Neural cell (in vitro differentiated cells): ENCODE results near the gene LDAH. TPM values are rescaled to one million over a fixed set of nuclear protein-coding genes. Genes with fewer than 3 reads are reported as not detected.

Experiments used
- H2AFZ ChIP-seq: fragments of 200-600, 300-800 bp; sonication (generic), shearing (Covaris generic); 2 replicates; pipeline ENCODE4 v1.6.0; 2014; ENCODE audit warnings: low read depth, mild to moderate bottlenecking, antibody characterized with exemption, low read length, moderate library complexity
- H3F3A ChIP-seq: fragments of 200-600 bp; shearing (Covaris generic); 2 replicates; pipeline ENCODE4 v1.6.1; 2016; ENCODE audit warnings: mild to moderate bottlenecking, moderate library complexity, mixed read lengths, antibody characterized with exemption, low read length; ENCODE audit not compliant: insufficient read depth, poor library complexity, severe bottlenecking
- H3K27ac ChIP-seq: fragments of 200-600, 300-800 bp; sonication (generic), shearing (Covaris generic); 2 replicates; pipeline ENCODE4 v1.5.1; 2014; ENCODE audit warnings: mild to moderate bottlenecking, low read length, moderate library complexity
- H3K27me3 ChIP-seq: fragments of 300-800, 200-600 bp; sonication (generic), shearing (Covaris generic); 2 replicates; pipeline ENCODE4 v1.6.0; 2014; ENCODE audit warnings: mild to moderate bottlenecking, low read depth, low read length, moderate library complexity; ENCODE audit not compliant: insufficient read depth
- H3K36me3 ChIP-seq: fragments of 300-800, 200-600 bp; sonication (generic), shearing (Covaris generic); 2 replicates; pipeline ENCODE4 v1.5.1; 2014; ENCODE audit warnings: mild to moderate bottlenecking, antibody characterized with exemption, low read length, moderate library complexity; ENCODE audit not compliant: insufficient read depth
- H3K4me2 ChIP-seq: fragments of 300-800, 200-600 bp; sonication (generic), shearing (Covaris generic); 2 replicates; pipeline ENCODE4 v1.6.0; 2014; ENCODE audit warnings: mild to moderate bottlenecking, low read length
- H3K4me3 ChIP-seq: fragments of 300-800, 200-600 bp; sonication (generic), shearing (Covaris generic); 2 replicates; pipeline ENCODE4 v1.5.1; 2014; ENCODE audit warnings: mild to moderate bottlenecking, low read length, moderate library complexity
- H3K79me2 ChIP-seq: fragments of 200-600 bp; shearing (Covaris generic); replicated peaks from 2 replicates; pipeline ENCODE4 v1.6.0; 2014; ENCODE audit warnings: mild to moderate bottlenecking, low read length, moderate library complexity; ENCODE audit not compliant: insufficient read depth
- H3K9ac ChIP-seq: fragments of 300-800, 200-600 bp; sonication (generic), shearing (Covaris generic); 2 replicates; pipeline ENCODE4 v1.6.1; 2016; ENCODE audit warnings: mild to moderate bottlenecking, low read length, mixed read lengths
- H3K9me2 ChIP-seq: fragments of 200-600 bp; shearing (Covaris generic); 2 replicates; pipeline ENCODE4 v1.6.1; 2016; ENCODE audit warnings: mild to moderate bottlenecking, low read length, mixed read lengths; ENCODE audit not compliant: insufficient read depth
- H3K9me3 ChIP-seq: fragments of 200-600, 300-800 bp; sonication (generic), shearing (Covaris generic); 2 replicates; pipeline ENCODE4 v1.6.1; 2016; ENCODE audit warnings: mild to moderate bottlenecking, mixed run types, low read length, moderate library complexity, mixed read lengths
- H4K20me1 ChIP-seq: fragments of 200-600 bp; shearing (Covaris generic); 2 replicates; pipeline ENCODE4 v1.6.1; 2016; ENCODE audit warnings: mild to moderate bottlenecking, mixed run types; ENCODE audit not compliant: insufficient read depth
- EP300 ChIP-seq: fragments of 450-650 bp; conservative IDR thresholded peaks from 2 replicates; pipeline ENCODE4 v1.6.1; 2014; ENCODE audit warnings: antibody characterized with exemption, mild to moderate bottlenecking, moderate library complexity; ENCODE audit not compliant: poor library complexity, severe bottlenecking
- EZH2 ChIP-seq: fragments of 200-600, 300-800 bp; shearing (Covaris generic), sonication (generic); IDR thresholded peaks from 2 replicates; pipeline ENCODE4 v1.6.1; 2014; ENCODE audit warnings: antibody characterized with exemption, low read length, borderline replicate concordance, mild to moderate bottlenecking; ENCODE audit not compliant: insufficient read depth, poor library complexity, severe bottlenecking
- MXI1 ChIP-seq: fragments of 450-650 bp; conservative IDR thresholded peaks from 2 replicates; pipeline ENCODE4 v1.6.1; 2014; ENCODE audit warnings: antibody characterized with exemption, mild to moderate bottlenecking; ENCODE audit not compliant: poor library complexity, severe bottlenecking
- POLR2AphosphoS5 ChIP-seq: IDR thresholded peaks from 2 replicates; pipeline ENCODE4 v1.6.1; 2012
- RAD21 ChIP-seq: fragments of 450-650 bp; conservative IDR thresholded peaks from 2 replicates; pipeline ENCODE4 v1.6.1; 2014; ENCODE audit warnings: antibody characterized with exemption, mild to moderate bottlenecking, moderate library complexity
- SMC3 ChIP-seq: fragments of 450-650 bp; conservative IDR thresholded peaks from 2 replicates; pipeline ENCODE4 v1.6.1; 2014; ENCODE audit warnings: antibody characterized with exemption, mild to moderate bottlenecking, moderate library complexity; ENCODE audit not compliant: poor library complexity
- TAF1 ChIP-seq: IDR thresholded peaks from 2 replicates; pipeline ENCODE4 v1.6.1; 2012; ENCODE audit warnings: low read depth
- polyA plus RNA-seq: library from polyadenylated mRNA; depleted of rRNA; stranded (reverse); fragments of >200 nt; gene quantifications from 2 replicates; pipeline ENCODE4 v1.2.3, GENCODE V29; 2014
- TF ChIP-seq, protein P1 (sequence below): fragments of 450-650 bp; IDR thresholded peaks from 2 replicates; pipeline ENCODE4 v1.5.1; 2014; ENCODE audit warnings: antibody characterized with exemption, mild to moderate bottlenecking, moderate library complexity; ENCODE audit not compliant: poor library complexity, severe bottlenecking

LDAH gene
- polyA plus RNA-seq, 1 donor from 2014 or later, result 44.1 TPM

DNA sequence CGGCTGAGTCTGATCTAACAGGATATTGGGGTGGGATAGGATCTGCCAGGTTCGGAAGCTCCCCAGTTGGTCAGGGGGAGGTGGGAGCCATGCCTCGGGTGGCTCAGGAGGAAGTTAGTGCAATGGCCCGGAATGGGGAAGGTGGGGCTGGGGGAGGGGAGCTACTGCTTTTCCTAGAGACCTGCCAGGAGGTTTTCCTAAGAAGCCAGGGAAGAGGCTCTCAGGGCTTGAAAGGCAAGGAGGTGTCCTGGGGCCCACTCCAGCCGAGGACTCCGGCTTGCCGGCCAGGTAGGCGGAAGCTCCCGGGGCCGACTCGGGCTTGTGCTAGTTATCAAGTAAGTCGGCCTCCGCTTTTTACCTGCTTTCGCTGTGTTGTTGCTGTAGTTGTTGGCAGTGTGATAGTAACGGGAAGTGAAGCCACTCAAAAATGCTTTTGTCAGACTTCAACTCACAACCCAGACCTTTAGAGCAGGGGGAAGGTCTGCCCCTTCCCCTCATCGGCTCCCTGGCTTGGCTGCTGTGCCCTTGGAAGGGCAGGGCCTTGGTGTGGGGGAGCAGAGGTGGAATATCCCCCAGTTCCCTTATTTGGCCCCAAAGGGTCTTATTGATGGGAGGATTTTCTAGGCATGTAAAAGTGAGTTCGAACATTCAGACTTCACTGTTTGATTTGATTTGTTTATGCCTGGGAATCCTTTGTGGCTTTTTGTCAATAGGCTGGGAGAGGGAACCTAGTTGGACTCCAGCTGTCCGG is 150.5 kb downstream of the LDAH start:
- H3K9me2 ChIP-seq, result no peaks in the 10 kb centered on the region
- H3F3A ChIP-seq, result no peaks in the 10 kb centered on the region
- H3K4me2 ChIP-seq, result no peak overlapping the region
- no peaks in the 10 kb centered on the region for H3K9me3 ChIP-seq
- TF ChIP-seq MXI1, result no peak
- no peak for TF ChIP-seq SMC3
- TF ChIP-seq EP300, result no peak
- TF ChIP-seq RAD21, result no peak
- no peak for TF ChIP-seq EZH2
- TF ChIP-seq POLR2AphosphoS5, result no peak
- TF ChIP-seq, protein P1, sequence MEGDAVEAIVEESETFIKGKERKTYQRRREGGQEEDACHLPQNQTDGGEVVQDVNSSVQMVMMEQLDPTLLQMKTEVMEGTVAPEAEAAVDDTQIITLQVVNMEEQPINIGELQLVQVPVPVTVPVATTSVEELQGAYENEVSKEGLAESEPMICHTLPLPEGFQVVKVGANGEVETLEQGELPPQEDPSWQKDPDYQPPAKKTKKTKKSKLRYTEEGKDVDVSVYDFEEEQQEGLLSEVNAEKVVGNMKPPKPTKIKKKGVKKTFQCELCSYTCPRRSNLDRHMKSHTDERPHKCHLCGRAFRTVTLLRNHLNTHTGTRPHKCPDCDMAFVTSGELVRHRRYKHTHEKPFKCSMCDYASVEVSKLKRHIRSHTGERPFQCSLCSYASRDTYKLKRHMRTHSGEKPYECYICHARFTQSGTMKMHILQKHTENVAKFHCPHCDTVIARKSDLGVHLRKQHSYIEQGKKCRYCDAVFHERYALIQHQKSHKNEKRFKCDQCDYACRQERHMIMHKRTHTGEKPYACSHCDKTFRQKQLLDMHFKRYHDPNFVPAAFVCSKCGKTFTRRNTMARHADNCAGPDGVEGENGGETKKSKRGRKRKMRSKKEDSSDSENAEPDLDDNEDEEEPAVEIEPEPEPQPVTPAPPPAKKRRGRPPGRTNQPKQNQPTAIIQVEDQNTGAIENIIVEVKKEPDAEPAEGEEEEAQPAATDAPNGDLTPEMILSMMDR, result no peak
- no peak for TF ChIP-seq TAF1
- H3K4me3 ChIP-seq, result no peak overlapping the region
- H3K27ac ChIP-seq, result no peak overlapping the region
- no peaks in the 10 kb centered on the region for H4K20me1 ChIP-seq
- no peak overlapping the region for H2AFZ ChIP-seq
- H3K27me3 ChIP-seq, result peaks cover 68% of the 10 kb centered on the region
- no peaks in the 10 kb centered on the region for H3K79me2 ChIP-seq
- no peak overlapping the region for H3K9ac ChIP-seq
- H3K36me3 ChIP-seq, result no peaks in the 10 kb centered on the region

GRCh38 chr2:20671736-20672080 is 151.2 kb downstream of the LDAH start:
- Histone ChIP-seq H3K27ac (no peak overlapping the region), H2AFZ (no peak overlapping the region), H3K79me2 (no peaks in the 10 kb centered on the region), H3K9ac (no peak overlapping the region), H3K27me3 (peaks cover 71% of the 10 kb centered on the region), H3K4me2 (no peak overlapping the region), H3K36me3 (no peaks in the 10 kb centered on the region), H3K9me2 (no peaks in the 10 kb centered on the region), H4K20me1 (no peaks in the 10 kb centered on the region), H3F3A (no peaks in the 10 kb centered on the region), H3K9me3 (no peaks in the 10 kb centered on the region), H3K4me3 (no peak overlapping the region)
- no peak for TF ChIP-seq POLR2AphosphoS5
- TF ChIP-seq EP300, result no peak

DNA sequence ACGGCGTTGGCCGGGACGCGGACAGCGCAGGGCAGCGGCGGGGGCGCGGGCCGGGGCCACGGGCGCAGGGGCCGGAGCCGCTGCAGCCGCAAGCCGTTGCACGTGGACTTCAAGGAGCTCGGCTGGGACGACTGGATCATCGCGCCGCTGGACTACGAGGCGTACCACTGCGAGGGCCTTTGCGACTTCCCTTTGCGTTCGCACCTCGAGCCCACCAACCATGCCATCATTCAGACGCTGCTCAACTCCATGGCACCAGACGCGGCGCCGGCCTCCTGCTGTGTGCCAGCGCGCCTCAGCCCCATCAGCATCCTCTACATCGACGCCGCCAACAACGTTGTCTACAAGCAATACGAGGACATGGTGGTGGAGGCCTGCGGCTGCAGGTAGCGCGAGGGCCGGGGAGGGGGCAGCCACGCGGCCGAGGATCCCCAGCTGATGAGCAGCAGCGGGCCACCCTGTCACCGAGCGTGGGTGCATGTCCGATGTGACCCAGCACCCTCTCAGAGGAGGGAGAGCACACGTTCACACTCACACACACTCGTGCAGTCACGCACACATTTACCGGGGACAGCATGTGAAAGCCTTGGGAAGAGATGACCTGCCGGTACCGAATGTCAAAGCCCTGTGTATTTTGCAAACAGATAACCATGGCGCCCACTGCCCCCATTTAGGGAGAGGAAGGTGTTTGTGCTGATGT is 151.7 kb downstream of the LDAH start:
- H3K79me2 ChIP-seq, result no peaks in the 10 kb centered on the region
- no peaks in the 10 kb centered on the region for H3K36me3 ChIP-seq
- H3K4me3 ChIP-seq, result peak overlapping the region; percentile 34
- H3K9me3 ChIP-seq, result no peaks in the 10 kb centered on the region
- H2AFZ ChIP-seq, result no peak overlapping the region
- H3K9ac ChIP-seq, result no peak overlapping the region
- H3K9me2 ChIP-seq, result no peaks in the 10 kb centered on the region
- H3K4me2 ChIP-seq, result no peak overlapping the region
- TF ChIP-seq RAD21 (no peak), EZH2 (peak; percentile 86), SMC3 (no peak)
- H3F3A ChIP-seq, result no peaks in the 10 kb centered on the region
- H4K20me1 ChIP-seq, result no peaks in the 10 kb centered on the region
- peaks cover 76% of the 10 kb centered on the region for H3K27me3 ChIP-seq
- no peak overlapping the region for H3K27ac ChIP-seq
